Activated T-helper 1 cell treated with anti-CD3 and anti-CD28 coated beads, Interleukin-2, amount 50 U/mL, for 16 hours (primary cell): Measurements from ENCODE around the gene EIF1.
"Not testable (repeated sequence)": the region's sequence is repeated elsewhere in the genome, so short reads cannot be mapped to it uniquely, and the experiment has no call there.

Experiments used
- DNase-seq, 2 donors: peaks; one replicate each; pipeline ENCODE4 v3.0.0-alpha.2; 2020; ENCODE audit warnings: low read depth in 1 of 2, low spot score in 1 of 2

Gene EIF1

DNA sequence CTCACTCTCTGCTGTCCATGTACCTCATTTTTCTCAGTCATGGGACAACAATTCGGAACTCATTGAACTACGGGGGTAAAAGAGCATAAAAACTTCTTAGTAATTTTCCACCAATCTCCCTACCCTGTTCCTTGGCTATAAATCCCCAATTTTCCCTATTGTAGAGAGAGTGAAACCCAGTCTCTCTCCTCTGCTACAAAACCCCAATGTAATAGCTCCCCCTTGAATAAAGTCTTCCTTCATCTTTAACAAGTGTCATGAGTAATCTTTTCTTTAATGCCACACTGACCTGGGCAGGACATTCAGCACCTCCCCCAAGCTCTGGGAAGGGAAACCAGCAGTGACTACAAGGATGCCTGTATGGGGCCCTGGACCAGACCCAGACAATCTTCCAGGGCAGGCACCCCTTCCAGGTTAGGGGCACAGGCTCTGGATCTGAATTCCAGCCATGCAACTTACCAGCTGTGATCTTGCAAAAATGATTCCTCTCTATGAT lies 10.2 kb upstream of the EIF1 start:
- DNase-seq = no peak

DNA sequence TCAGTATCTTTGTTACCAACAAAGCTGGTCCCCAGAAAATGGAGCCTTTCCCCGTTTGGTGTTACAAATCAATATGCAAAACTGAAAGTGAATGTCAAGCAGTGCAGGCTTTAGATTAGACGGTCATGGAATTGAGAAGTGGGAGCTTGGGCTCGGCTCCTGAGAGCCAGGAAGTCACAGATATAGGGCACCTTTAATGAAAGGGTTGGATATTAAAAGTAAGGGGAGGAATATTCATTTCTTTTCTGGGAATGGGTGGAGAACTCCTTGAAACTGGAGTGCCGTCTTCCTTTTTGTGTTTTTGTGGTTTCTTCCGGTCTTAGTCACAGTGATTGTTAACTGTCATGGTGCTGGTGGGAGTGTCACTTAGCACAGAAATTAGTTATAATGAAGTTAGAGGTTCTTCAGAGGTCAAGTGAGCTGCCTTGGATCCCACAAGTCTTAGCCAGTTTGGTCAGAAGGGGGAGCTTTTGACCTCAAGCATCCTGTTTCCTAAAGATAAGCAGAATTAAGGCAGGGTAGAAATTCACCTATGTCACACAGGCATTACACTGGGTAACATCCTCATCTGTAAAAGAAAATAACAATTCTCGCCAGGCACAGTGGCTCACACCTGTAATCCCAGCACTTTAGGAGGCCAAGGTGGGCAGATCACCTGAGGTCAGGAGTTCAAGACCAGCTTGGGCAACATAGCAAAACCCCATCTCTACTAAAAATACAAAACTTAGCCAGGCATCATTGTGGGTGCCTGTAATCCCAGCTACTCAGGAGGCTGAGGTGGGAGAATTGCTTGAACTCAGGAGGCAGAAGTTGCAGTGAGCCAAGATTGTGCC lies 9.6 kb upstream of the EIF1 start:
- peak in 1 of 2 donors; percentile 32 for DNase-seq

DNA sequence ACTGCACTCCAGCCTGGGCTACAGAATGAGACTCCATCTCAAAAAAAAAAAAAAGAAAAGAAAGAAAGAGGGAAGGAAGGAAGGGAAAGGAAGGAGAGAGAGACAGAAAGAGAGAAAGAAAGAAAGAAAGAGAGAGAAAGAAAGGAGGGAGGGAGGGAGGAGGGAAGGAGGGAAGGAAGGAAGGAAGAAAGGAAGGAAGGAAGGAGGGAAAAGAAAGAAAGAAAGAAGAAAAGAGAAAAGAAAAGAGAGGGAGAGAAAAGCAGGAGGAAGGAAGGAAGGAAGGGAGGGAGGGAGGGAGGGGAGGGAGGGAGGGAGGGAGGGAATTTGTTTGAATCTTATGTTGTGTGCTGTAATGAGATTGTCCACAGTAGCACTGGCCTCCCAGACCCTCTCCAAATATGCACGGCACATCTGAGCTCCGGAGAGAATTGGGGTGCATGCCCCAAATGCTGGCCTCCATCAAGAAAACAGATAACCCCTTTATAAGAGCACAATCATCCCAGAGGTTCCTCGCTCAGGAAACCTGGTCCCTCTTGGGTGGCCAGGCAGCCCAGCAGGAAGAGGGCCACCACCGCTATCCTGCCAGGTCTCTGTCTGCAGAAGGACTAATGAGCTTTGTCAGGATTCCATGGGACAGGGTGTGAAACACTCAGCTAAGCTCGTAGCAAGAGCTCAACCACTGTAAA lies 8.8 kb upstream of the EIF1 start:
- DNase-seq = no peak

DNA sequence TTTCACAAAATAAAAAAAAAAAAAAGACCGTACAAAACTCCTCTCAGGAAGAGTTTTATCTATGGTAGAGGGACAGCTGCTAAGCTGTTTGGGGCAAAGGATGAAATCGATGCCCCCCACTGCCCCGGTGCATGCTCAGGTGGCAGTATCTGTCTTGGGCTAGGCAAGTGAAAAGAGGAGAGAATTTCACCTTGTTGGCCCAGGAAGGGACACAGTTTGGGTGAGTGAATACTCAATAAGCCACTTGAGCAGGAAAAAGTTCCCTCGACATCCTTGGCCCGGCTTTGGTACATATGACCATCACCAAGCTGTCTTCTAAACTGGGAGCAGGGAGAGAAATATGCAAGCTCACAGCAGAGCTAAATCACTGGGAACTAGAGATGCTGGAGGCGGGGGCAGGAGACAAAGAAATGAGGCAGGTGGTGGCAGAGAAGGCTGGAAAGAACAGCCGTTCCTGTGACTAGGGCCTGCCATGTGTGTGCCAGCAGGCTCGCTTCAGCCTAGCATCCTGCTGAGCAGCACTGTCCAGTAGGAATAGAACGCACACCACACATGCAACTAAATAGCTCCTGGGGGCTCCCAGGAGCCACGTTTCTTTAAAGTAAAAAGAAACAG lies 8.2 kb upstream of the EIF1 start:
- DNase-seq = no peak

DNA sequence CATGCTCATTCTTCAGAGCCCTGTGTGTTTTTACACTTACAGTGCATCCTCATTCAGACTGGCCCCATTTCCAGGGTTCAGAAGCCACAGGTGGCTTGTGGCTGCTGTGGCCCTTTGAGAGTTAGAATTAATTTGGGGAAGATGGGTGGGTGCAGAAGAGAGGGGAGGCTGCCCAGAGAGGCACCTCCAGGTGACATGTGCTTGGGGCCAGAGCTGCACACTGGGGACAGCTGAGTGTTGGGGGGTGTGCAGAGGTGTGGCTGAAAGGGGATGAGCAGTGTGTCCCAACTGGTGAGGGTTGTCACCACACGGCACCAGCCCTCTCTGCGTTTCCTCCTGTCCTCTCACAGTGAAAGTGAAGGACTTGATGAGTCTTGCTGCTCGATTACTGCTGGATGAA lies 6.9 kb upstream of the EIF1 start:
- no peak for DNase-seq

DNA sequence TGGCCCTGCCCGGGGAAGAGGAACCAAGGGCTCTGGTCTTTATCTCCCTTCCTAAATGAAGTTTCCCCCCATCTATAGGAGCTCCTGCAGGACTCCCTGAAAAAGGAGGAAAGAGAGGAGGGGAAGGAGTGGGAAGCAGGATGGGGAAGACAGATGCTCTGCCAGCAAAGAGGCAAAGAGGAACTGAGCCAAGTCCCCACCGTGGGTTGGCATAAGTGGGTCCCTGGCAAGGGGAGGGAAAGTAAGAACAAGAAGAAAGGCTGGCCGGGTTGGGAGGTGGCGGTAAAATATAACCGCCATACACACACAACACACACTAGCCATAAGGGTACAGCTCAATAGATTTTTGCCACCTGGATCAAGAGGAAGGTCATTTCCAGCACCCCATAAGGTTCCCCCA lies 6.1 kb upstream of the EIF1 start:
- no peak for DNase-seq

DNA sequence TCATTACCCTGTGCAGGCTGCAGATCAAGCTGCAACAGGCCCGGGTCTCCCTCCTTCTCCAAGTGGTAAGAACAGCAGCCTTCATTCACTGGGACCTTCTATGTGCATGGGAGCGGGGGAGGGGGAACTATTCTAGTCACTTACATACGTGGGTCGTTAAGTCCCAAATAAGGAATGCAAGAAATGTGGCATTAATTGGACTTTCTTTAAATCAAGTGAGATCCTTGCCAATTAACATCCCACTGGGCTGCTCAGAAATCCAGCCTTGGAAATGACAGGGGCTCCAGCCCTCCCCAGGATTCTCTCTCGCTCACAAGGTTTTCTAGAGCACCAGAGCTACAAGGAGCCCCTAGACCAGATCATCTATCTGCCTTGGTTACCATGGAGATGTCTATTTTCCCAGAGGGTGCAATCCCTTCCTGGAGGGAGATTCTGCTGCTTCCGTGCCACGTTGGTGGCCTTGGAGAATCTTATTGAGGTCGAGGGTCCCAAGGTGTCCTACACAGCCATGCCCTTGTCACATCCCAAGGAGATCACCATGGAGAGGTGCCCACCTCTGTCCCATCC lies 5.2 kb upstream of the EIF1 start:
- no peak for DNase-seq

DNA sequence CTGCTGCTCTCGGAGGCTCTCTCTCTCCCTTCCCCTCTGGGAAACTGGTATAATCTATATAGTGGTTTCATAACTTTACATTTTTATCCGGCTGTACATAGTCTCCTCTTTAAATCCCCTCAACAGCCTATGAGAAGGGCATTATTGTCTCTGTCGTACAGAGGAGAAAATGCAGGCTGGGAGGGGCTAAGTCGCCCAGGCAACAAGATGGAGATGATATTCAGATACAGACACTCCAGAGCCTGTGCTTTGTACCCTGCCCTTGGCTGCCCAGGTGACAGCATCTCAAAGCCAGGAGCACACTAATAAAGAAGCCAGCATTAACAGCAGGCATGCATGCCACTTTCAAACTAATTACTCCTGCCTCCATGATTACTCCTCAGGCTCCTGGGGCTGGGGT lies 4.7 kb upstream of the EIF1 start:
- no peak for DNase-seq

DNA sequence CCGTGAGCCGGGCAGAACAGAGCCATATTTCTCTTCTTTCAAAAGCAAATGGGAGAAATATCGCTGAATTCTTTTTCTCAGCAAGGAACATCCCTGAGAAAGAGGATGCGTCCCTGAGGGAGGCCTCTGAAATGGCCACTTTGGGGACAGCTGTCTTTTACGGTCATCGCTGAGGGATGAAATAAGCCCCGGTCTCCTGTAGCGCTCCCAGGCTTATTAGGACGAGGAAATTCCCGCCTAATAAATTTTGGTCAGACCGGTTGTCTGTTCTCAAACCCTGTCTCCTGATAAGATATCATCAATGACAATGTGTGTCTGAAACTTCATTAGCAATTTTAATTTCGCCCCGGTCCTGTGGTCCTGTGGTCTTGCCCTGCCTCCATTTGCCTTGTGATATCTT lies 2.9 kb upstream of the EIF1 start:
- not testable (repeated sequence) for DNase-seq

DNA sequence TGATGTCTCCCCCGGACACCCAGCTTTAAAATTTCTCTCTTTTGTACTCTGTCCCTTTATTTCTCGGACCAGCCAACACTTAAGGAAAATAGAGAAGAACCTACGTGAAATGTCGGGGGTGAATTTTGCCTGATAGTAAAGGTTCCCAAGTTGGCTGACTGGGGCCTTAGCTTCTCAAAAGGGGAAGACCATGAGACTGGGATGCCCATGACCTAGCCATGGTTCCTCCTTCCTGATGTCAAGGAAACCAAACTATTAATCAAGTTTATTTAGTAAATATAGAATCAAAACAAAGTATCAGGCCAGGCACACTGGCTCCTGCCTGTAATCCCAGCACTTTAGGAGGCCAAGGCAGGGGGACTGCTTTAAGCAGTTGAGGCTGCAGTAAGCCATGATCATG lies 2.4 kb upstream of the EIF1 start:
- no peak for DNase-seq

DNA sequence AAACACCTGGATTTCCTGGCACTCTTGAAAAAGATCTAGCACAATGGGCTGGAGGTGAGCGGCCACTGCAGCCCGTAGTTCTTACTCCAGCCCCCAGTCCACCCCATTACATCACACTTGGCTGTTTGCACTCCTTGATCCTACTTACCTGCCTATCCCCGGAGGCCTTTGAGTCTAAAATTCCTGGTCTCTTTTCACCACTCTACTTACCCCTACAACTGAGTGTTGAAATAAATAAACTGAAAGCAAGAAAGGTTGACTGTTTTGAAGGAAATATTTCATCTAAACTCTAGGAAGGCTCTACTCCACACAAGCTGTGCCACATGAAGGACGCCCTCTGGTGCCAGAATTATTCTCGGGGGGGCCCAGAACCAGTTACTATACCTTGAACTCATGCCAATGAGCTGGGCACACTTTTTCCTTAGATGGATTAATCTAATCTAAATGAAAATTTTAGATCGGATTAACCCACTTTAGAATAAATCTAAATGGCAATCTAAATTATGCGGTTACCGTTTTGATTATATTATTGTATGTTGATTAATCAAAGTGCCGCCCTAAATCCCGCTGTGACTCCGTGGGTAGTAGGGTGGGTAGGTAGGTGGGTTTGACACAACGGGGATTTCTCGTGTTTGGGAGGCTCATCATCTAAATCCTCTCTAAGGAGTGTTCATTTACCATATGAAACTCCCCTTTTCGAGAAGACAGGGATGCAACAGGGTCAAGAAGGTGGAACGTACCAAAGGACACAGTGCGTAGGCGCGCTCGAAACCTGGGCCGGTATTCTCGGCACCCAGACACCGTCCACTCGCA lies 651 bp upstream of the EIF1 start:
- peak; percentile 34 to 35 for DNase-seq

DNA sequence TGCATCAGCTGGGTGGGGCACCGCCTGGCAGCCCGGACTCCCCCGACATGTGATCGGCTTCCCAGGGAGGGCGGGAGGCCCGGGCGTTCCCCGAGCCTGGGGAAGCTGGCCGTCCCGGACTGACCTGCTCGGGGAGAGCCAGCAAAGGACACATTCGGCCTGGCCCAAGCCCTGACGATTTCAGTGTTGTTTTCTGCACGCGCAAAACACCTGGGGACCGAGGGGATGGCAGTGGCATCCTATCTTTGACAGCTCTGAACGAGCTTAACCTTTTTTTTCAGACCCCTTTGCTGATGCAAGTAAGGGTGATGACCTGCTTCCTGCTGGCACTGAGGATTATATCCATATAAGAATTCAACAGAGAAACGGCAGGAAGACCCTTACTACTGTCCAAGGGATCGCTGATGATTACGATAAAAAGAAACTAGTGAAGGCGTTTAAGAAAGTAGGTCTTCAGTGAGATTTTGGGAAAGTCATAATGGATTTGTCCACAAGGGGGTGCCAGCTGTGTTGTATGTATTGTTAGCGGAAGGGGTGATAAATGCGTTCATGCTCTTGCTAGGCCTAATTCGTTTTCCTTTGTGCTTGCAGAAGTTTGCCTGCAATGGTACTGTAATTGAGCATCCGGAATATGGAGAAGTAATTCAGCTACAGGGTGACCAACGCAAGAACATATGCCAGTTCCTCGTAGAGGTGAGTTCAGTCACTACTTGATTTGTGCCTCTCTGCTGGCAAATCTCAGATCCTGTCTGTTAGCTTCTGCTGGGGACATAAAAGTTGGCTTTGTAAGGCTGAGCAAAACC lies 1.0 kb downstream of the EIF1 start:
- peak in 1 of 2 donors; percentile 24 for DNase-seq

DNA sequence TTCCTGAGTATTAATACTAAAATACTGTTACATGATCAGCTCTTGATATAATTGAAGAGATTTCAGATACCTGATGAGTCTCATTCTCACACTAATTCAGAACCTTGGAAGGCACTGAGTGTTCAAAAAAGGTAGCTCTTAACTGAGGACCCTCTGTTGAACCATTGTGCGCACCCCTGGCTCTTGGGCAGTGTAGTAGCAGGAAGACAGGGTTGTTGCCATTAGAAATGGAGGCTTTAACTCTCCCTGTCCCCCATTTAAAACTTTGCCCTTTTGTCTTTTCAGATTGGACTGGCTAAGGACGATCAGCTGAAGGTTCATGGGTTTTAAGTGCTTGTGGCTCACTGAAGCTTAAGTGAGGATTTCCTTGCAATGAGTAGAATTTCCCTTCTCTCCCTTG lies 1.8 kb downstream of the EIF1 start:
- DNase-seq = no peak

DNA sequence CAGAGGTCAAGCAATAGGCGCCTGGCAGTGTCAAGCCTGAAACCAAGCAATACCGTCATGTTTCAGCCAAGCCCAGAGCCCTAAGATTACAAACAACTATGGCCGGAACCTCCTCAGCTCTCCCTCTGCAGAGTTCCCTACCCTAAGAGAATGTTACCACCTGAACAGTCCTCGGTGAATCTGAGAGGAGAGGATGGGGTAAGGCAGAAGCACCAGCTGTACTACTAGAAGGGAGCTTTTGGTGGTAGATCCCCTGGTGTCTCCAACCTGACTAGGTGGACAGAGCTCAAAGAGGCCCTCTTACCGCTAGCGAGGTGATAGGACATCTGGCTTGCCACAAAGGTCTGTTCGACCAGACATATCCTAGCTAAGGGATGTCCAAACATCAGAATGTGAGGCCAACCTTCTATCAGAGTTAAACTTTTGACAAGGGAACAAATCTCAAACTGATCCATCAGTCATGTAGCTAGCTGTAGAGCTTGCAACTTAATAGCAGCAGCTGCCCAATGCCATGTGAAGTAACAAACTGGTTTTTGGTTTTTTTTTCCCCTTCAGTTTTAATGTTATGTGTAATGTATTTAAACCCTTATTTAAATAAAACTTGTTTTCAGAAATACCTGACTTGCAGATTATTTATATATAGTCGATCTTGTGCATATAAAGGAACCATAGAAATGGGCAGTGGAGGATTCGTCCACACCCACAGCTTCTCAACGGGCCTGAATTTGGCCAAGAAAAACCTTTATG lies 2.5 kb downstream of the EIF1 start:
- no peak for DNase-seq

DNA sequence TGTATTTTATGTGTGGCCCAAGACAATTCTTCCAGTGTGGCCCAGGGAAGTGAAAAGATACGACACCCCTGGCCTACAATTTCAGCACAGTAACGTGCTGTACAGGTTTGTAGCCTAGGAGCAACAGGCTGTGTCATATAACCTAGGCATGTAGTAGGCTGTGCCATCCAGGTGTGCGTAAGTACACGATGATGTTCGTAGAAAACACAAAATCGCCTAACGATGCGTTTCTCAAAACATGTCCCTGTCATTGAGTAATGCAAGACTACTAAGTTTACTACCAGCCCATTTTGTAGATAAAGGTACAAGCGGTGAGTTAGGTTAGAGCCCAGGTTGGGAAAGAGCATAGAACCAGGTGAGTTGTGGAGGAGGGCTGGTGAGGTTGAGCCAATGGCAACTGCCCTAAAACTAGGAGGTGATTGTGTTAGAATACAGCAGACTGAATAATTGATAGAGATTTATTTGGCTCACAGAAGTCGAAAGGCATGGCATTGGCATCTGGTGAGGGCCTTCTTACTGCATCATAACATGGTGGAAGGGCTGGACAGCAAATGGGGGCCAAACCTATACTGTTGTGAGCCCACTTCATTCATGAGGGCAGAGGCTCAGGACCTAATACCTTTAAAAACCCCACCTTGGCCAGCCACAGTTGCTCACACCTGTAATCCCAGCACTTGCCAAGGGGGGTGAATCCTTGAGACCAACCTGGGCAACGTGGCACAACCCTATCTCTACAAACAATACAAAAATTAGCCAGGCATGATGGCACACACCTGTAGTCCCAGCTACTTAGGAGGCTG lies 4.2 kb downstream of the EIF1 start:
- DNase-seq = no peak

DNA sequence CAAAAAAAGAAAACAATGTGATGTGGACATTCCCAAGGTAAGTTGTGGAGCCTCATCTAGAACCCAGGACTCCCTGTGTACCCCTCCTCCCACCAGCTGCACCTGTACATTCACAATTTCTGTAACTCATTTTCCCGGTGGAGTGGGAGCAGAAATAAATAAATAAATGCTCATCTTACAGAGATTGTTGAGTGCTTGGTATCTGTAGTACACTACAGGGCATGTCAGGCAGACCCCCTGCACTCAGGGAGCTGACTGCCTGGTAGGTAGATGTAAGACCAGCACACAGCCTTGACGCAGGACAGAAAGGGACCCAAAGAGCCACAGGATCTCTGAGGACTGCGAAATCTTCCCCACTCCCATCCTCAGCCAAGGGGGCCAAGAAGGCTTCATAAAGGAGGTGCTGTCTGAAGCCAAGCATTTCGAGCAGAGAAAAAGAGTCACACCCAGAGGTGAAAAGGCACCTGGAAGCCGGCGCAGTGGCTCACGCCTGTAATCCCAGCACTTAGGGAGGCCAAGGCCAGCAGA lies 6.5 kb downstream of the EIF1 start:
- no peak for DNase-seq

DNA sequence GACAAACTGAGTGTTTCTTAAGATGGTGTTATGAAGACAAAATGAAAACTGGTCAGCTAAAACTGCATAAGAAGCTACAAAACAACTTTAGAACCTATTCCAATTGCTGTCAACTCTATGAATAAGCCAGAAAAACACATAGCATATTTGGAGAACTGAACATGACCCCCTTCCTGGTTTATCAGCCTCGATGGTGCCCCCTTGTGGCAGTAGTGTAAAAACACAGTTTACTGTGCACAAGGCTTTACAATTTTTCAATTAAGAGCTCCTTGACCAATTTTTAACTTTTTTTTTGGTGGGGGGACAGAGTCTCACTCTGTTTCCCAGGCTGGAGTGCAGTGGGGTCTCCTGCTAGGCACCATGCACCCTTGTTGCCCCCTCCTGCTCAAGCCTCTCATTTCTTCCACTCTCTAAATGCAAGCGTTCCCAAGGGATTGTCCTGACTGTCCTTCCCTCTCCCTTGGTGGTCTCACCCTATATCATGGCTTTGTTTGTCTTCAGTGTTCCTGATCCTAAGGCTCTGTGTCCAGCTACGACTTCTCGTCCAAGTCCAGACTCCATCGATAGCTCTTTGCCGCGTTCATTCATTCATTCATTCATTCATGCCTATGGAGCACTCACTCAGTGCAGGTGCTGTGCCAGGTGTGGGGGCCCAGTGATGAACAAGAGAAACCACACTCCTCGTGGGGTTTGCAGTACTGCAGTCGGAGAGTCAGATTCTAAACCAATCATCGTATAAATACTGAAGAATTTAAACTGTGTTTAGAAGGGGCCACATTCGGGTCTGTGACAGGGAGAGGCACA lies 7.5 kb downstream of the EIF1 start:
- peak; percentile 48 to 62 for DNase-seq
